Measurements from ENCODE around the gene TMEM53.

TMEM53 gene

GRCh38 chr1:44678120-44678519 lies 3.8 kb upstream of the TMEM53 start:
- H3K27ac ChIP-seq = no peak overlapping the region
- TF ChIP-seq CTCF (conservative IDR thresholded peaks at IDR 0.05) = no peak

- TF ChIP-seq CTCF (conservative IDR thresholded peaks at IDR 0.05) = peak; percentile 73
- H3K27ac ChIP-seq = no peak overlapping the region
Measured at GRCh38 chr1:44677201-44677766, 3.0 kb upstream of the TMEM53 start.

- no peak for TF ChIP-seq CTCF (conservative IDR thresholded peaks at IDR 0.05)
- no peak overlapping the region for H3K27ac ChIP-seq
Measured at GRCh38 chr1:44676484-44677200, 2.4 kb upstream of the TMEM53 start.

DNA sequence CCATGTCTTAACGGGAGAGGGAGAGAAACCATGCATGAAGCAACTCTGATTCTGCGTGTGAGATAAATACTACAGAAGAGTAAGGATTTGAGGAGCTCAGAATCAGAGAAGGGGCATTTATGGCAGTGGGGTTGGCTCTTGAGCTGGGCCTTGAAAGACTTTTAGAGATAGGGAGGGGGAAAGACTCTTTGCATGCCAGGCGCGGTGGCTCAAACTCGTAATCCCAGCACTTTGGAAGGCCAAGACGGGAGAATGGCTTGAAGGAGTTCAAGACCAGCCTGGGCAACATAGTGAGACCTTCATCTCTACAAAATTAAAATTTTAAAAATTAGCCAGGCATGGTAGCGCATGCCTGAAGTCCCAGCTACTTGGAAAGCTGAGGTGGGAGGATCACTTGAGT lies 905 bp upstream of the TMEM53 start:
- peak overlapping the region; percentile 77 for H3K27ac ChIP-seq
- no peak for TF ChIP-seq CTCF (conservative IDR thresholded peaks at IDR 0.05)

DNA sequence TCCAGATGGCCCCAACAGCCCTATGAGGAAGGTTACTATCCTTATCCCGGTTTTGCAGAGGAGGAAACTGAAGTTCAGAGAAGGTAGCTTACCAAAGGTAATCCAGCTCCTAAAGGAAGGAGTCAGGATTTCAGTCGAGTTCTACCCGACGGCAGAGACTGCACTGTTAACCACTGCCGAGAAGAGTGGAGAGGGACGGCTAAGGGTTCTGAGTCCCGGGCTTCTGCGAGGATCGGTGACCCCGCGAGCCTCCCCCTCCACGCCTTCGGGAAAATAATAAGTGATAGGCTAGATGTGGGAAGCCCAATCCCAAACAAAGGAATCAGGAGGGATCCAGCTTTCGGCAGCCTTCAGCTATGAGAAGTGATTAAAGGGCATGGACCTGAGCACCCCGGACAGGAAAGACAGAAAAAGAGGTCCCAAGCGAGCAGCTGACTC lies 587 bp downstream of the TMEM53 start:
- TF ChIP-seq CTCF (conservative IDR thresholded peaks at IDR 0.05) = no peak
- peak overlapping the region; percentile 77 for H3K27ac ChIP-seq

GRCh38 chr1:44672961-44673674 lies 1.2 kb downstream of the TMEM53 start:
- H3K27ac ChIP-seq = peak overlapping the region; percentile 77
- no peak for TF ChIP-seq CTCF (conservative IDR thresholded peaks at IDR 0.05)

GRCh38 chr1:44672254-44672955 lies 1.9 kb downstream of the TMEM53 start:
- H3K27ac ChIP-seq = no peak overlapping the region
- no peak for TF ChIP-seq CTCF (conservative IDR thresholded peaks at IDR 0.05)
